B cell (primary cell): ENCODE measurements around the gene CRY2.

Experiments used
- EZH2 ChIP-seq: IDR thresholded peaks from 2 replicates; pipeline ENCODE4 v1.6.1; 2012; ENCODE audit warnings: borderline replicate concordance, low read depth, mild to moderate bottlenecking, moderate library complexity, low read length; ENCODE audit not compliant: insufficient read depth, poor library complexity, severe bottlenecking
- TF ChIP-seq, protein P1 (sequence below): fragments of 200-600 bp; IDR thresholded peaks from one replicate; pipeline ENCODE4 v1.8.0; 2022; ENCODE audit warnings: antibody characterized with exemption, mild to moderate bottlenecking

- TF ChIP-seq, protein P1, sequence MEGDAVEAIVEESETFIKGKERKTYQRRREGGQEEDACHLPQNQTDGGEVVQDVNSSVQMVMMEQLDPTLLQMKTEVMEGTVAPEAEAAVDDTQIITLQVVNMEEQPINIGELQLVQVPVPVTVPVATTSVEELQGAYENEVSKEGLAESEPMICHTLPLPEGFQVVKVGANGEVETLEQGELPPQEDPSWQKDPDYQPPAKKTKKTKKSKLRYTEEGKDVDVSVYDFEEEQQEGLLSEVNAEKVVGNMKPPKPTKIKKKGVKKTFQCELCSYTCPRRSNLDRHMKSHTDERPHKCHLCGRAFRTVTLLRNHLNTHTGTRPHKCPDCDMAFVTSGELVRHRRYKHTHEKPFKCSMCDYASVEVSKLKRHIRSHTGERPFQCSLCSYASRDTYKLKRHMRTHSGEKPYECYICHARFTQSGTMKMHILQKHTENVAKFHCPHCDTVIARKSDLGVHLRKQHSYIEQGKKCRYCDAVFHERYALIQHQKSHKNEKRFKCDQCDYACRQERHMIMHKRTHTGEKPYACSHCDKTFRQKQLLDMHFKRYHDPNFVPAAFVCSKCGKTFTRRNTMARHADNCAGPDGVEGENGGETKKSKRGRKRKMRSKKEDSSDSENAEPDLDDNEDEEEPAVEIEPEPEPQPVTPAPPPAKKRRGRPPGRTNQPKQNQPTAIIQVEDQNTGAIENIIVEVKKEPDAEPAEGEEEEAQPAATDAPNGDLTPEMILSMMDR, result no peak
- no peak for TF ChIP-seq EZH2
These were observed 79.5 kb downstream of the CRY2 start for GRCh38 chr11:45926536-45927331.
